Suprapubic skin (tissue), 3 donors: ENCODE measurements around the gene LHFPL4.
"Not testable (repeated sequence)": the region's sequence is repeated elsewhere in the genome, so short reads cannot be mapped to it uniquely, and the experiment has no call there.

Experiments used
- CTCF ChIP-seq, 2 donors: fragments of 200-600 bp in 1 of 2; fragments of 450-650 bp in 1 of 2; sonication (generic) in 1 of 2; IDR thresholded peaks; one replicate each; pipeline ENCODE4 v1.5.1; 2016 to 2019; ENCODE audit warnings: antibody characterized with exemption in 2 of 2, mild to moderate bottlenecking in 1 of 2, moderate library complexity in 1 of 2
- POLR2A ChIP-seq, 2 donors: fragments of 450-650 bp; IDR thresholded peaks; one replicate each; pipeline ENCODE4 v1.6.1; 2017; ENCODE audit warnings: antibody characterized with exemption in 2 of 2, mild to moderate bottlenecking in 2 of 2, moderate library complexity in 2 of 2

GRCh38 chr3:9494036-9494435, 59.6 kb downstream of the LHFPL4 start:
- TF ChIP-seq POLR2A, CTCF (IDR thresholded peaks at IDR 0.05): not testable (repeated sequence)
